HCT116 (cell line): ENCODE results near the gene POLDIP2. TPM values are rescaled to one million over a fixed set of nuclear protein-coding genes. Genes with fewer than 3 reads are reported as not detected.
A peak's percentile ranks its signal among the peaks of the same experiment; 100 is the strongest.

ENCODE experiments used
- ATAC-seq: fragments of 200-7000 bp; cut with Tn5 transposase; 2 replicates; pipeline ENCODE4 v1.9.1; 2020; ENCODE audit warnings: mild to moderate bottlenecking, moderate library complexity
- BruUV-seq: library from RNA; stranded (reverse); fragments of 400-500 nt; replicated peaks from 2 replicates; lab custom pipeline; 2021; lab: Mats Ljungman, UMichigan
- CTCF ChIA-PET: fragments of 300-600 bp; sonication (Branson Sonifier 250); formaldehyde crosslinking; loops from one replicate; lab custom pipeline; 2021; ENCODE audit warnings: antibody characterized with exemption; lab: Charles Lee
- POLR2A ChIA-PET: fragments of 300-600, 350-600 bp; sonication (Branson Sonifier 250); formaldehyde crosslinking; loops from one replicate; lab custom pipeline; 2021; ENCODE audit warnings: antibody characterized with exemption; lab: Charles Lee
- RAD21 ChIA-PET, 2 experiments: fragments of 300-600 bp; sonication (Branson Sonifier 250); formaldehyde crosslinking; loops; one replicate each; lab custom pipeline; 2023; ENCODE audit warnings: low total read pairs in 2 of 2; ENCODE audit not compliant: uncharacterized antibody in 2 of 2, unreplicated experiment in 2 of 2, low non-redundant PET in 1 of 2; lab: Charles Lee
- DNase-seq: peaks from one replicate; pipeline ENCODE4 v3.0.0-alpha.2; 2010; ENCODE audit warnings: low read depth, low spot score
- H2AFZ ChIP-seq: fragments of 200-600 bp; shearing (Covaris generic), sonication (generic); 2 replicates; pipeline ENCODE4 v1.6.1; 2017; ENCODE audit warnings: low read depth, mixed run types, mixed read lengths, antibody characterized with exemption, low read length; ENCODE audit not compliant: poor library complexity, severe bottlenecking
- H3K27ac ChIP-seq: 2 replicates; pipeline ENCODE4 v1.5.1; 2012; ENCODE audit warnings: low read depth, low read length
- H3K27me3 ChIP-seq: fragments of 200-600 bp; sonication (generic); 2 replicates; pipeline ENCODE4 v1.6.1; 2016; ENCODE audit warnings: mixed run types, low read length, mixed read lengths; ENCODE audit not compliant: insufficient read depth
- H3K36me3 ChIP-seq, 2 experiments: fragments of 200-500 bp in 1 of 2; fragments of 200-600 bp in 1 of 2; sonication (Bioruptor generic) in 1 of 2; sonication (generic) in 1 of 2; 2 replicates each; pipeline versions ENCODE4 v1.5.1 to v1.6.1; 2014 to 2016; ENCODE audit warnings: low read length in 2 of 2, inconsistent platforms in 1 of 2, mixed read lengths in 1 of 2, mixed run types in 1 of 2; ENCODE audit not compliant: insufficient read depth in 2 of 2, control insufficient read depth in 1 of 2
- H3K4me1 ChIP-seq, 2 experiments: fragments of 200-600 bp in 1 of 2; sonication (generic) in 1 of 2; 2 replicates each; pipeline versions ENCODE4 v1.5.1 to v1.6.1; 2012 to 2017; ENCODE audit warnings: low read length in 2 of 2, inconsistent platforms in 1 of 2, mild to moderate bottlenecking in 1 of 2, mixed read lengths in 1 of 2, mixed run types in 1 of 2, moderate library complexity in 1 of 2; ENCODE audit not compliant: insufficient read depth in 2 of 2, control insufficient read depth in 1 of 2
- H3K4me2 ChIP-seq: fragments of 200-600 bp; sonication (generic); 2 replicates; pipeline ENCODE4 v1.6.1; 2017; ENCODE audit warnings: mixed run types, low read length, mixed read lengths
- H3K4me3 ChIP-seq, 2 experiments: fragments of 200-600 bp in 1 of 2; sonication (generic) in 1 of 2; replicated peaks in 1 of 2; 2 replicates each; pipeline ENCODE4 v1.5.1; 2011 to 2016; ENCODE audit warnings: low read length in 2 of 2, control low read depth in 1 of 2, low read depth in 1 of 2, mild to moderate bottlenecking in 1 of 2, mixed read lengths in 1 of 2, mixed run types in 1 of 2
- H3K79me2 ChIP-seq: fragments of 200-600 bp; sonication (generic); 2 replicates; pipeline ENCODE4 v1.6.1; 2017; ENCODE audit warnings: mild to moderate bottlenecking, mixed run types, low read length, moderate library complexity, mixed read lengths; ENCODE audit not compliant: insufficient read depth
- H3K9ac ChIP-seq: fragments of 200-600 bp; sonication (generic); 2 replicates; pipeline ENCODE4 v1.6.1; 2016; ENCODE audit warnings: low read length, mixed read lengths
- H3K9me2 ChIP-seq: fragments of 200-600 bp; sonication (generic), shearing (Covaris generic); 2 replicates; pipeline ENCODE4 v1.6.1; 2017; ENCODE audit warnings: mixed run types, mild to moderate bottlenecking, moderate library complexity; ENCODE audit not compliant: insufficient read depth
- H3K9me3 ChIP-seq, 2 experiments: fragments of 200-500 bp in 1 of 2; fragments of 200-600 bp in 1 of 2; sonication (Bioruptor generic) in 1 of 2; sonication (generic) in 1 of 2; 2 replicates each; pipeline ENCODE4 v1.6.1; 2014 to 2017; ENCODE audit warnings: low read length in 2 of 2, mixed read lengths in 2 of 2, inconsistent platforms in 1 of 2, low read depth in 1 of 2, mild to moderate bottlenecking in 1 of 2, mixed run types in 1 of 2, moderate library complexity in 1 of 2; ENCODE audit not compliant: control insufficient read depth in 1 of 2, insufficient read depth in 1 of 2
- H4K20me1 ChIP-seq: fragments of 200-600 bp; sonication (generic), shearing (Covaris generic); 2 replicates; pipeline ENCODE4 v1.6.1; 2017; ENCODE audit warnings: mixed run types, mild to moderate bottlenecking, moderate library complexity; ENCODE audit not compliant: insufficient read depth
- CEBPB ChIP-seq: IDR thresholded peaks from 2 replicates; pipeline ENCODE4 v1.6.1; 2012; ENCODE audit warnings: low read depth
- EGR1 ChIP-seq: IDR thresholded peaks from 2 replicates; pipeline ENCODE4 v1.6.1; 2012; ENCODE audit warnings: low read depth
- EZH2 ChIP-seq: fragments of 200-600 bp; sonication (generic); IDR thresholded peaks from 2 replicates; pipeline ENCODE4 v1.6.1; 2017; ENCODE audit warnings: antibody characterized with exemption, mixed run types
- EZH2phosphoT487 ChIP-seq: fragments of 200-600 bp; IDR thresholded peaks from 2 replicates; pipeline ENCODE4 v1.6.1; 2018; ENCODE audit warnings: antibody characterized with exemption, borderline replicate concordance
- JUND ChIP-seq: IDR thresholded peaks from 2 replicates; pipeline ENCODE4 v1.6.1; 2012
- POLR2A ChIP-seq: IDR thresholded peaks from 2 replicates; pipeline ENCODE4 v1.7.0; 2011; ENCODE audit warnings: borderline replicate concordance; ENCODE audit not compliant: insufficient read depth, insufficient read length; ENCODE audit errors: extremely low read depth
- POLR2AphosphoS5 ChIP-seq: IDR thresholded peaks from 2 replicates; pipeline ENCODE4 v1.6.1; 2011; ENCODE audit warnings: mild to moderate bottlenecking, low read depth, low read length, moderate library complexity
- SIN3A ChIP-seq: IDR thresholded peaks from 2 replicates; pipeline ENCODE4 v1.6.1; 2012; ENCODE audit warnings: low read depth
- SP1 ChIP-seq: IDR thresholded peaks from 2 replicates; pipeline ENCODE4 v1.6.1; 2012; ENCODE audit warnings: low read depth
- ZNF274 ChIP-seq: fragments of 200-500 bp; sonication (Bioruptor generic); IDR thresholded peaks from 2 replicates; pipeline ENCODE4 v1.6.1; 2014; ENCODE audit warnings: mild to moderate bottlenecking, low read depth, low read length, inconsistent platforms
- intact Hi-C: fragments of 100-400 bp; cut with micrococcal nuclease; formaldehyde crosslinking; loops from 2 replicates; pipeline ENCODE4 v1.10.0; 2022
- total RNA-seq: library from RNA; stranded (reverse); gene quantifications from one replicate; pipeline ENCODE4 v1.2.1, GENCODE V29; 2021; ENCODE audit not compliant: unreplicated experiment

The POLDIP2 gene
- total RNA-seq, 1 experiment from 2014 or later = 78.0 TPM

DNA sequence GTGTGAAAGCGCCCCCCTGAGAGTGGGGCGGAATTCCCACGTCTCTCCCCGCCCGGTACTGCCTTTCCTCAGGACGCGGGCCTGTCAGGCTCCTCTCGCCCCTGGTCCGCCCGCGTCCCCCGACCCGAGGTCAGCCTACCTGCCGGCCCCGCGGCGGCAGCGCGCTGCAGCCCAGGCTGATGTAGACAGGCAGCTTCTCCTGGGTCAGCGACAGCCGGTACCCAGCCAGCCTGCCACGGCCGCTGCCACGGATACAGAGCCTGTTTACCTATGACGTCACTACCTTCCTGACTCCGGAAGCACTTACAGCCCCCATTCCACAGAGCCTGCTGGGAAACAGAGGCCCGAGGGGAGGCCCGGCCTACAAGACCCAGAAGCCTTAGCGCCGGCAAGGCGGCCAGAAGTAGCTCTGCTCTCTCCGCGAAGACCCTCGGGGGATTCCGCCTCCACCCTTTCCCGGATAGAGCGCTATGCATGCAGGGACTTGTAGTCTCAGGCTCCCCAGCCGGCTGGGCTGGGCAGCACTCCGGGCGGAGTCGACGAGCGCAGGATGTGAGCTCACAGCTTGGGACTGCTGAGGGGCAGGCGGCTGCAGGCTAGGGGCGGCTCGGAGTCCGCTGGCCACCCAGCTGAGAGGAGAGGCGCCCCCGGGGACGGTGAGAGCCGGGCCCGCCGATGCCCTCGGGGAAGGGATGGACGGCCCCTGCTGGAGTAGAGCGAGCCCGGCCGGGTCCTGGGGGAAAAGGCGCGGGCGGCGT, 21.9 kb downstream of the POLDIP2 start, which contains the start of the genes IFT20 and TNFAIP1 (continued):
- TF ChIP-seq EGR1 (peak; percentile 94), POLR2A (peak; percentile 69), EZH2phosphoT487 (no peak), POLR2AphosphoS5 (peak; percentile 78), SIN3A (peak; percentile 89), SP1 (peak; percentile 78)

DNA sequence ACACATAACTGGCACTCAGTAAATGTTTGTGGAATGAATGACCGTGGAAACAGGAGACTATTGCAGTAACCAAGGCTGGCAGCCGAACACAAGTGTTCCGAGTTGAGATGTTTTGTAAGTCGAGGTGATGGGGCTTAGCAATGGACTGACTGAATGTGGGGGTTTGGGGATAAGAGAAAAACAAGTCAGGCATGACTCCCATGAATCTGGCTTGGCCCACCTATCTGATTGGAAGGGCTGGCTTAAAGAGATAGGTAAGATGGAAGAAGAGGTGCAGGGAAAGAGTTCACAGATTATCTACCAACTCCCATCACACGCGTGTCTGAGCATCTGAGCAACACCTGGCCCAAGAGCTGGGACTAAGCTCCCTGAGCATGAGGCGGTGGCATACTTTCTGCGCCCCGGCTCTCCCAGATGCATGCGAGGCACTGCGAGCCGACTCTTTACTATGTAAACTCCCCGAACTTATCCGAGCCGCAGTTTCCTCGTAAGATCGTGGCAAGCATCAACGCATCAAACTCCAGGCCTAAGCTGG, 22.6 kb downstream of the POLDIP2 start:
- no peaks in the 10 kb centered on the region for H4K20me1 ChIP-seq
- intact Hi-C loops = loop anchor here (1.0 to 5.0 kb wide), 2 partner anchors 15 to 102 kb away; partner anchors contain the start of gene TMEM97
- no peak for ATAC-seq
- H3K27ac ChIP-seq = peak overlapping the region; percentile 81; the same call in 1 of the 2 replicates
- no peak for DNase-seq
- no peaks in the 10 kb centered on the region for H3K9me3 ChIP-seq
- peaks cover 32% of the 10 kb centered on the region for H3K79me2 ChIP-seq
- H3K4me2 ChIP-seq = peak overlapping the region; percentile 93
- peaks cover under 1 to 5% of the 10 kb centered on the region in 2 experiments; a peak in 3 of 4 replicates for H3K36me3 ChIP-seq
- H3K9ac ChIP-seq = peak overlapping the region; percentile 89
- peaks cover 16 to 38% of the 10 kb centered on the region in 2 experiments for H3K4me1 ChIP-seq
- H3K27me3 ChIP-seq = no peaks in the 10 kb centered on the region
- ChIA-PET CTCF (interaction anchor here (0.7 to 1.9 kb wide), 4 partner anchors 15 to 83 kb away, joined by 3 to 11 read pairs (median 4); partner anchors contain the start of gene POLDIP2), POLR2A (interaction anchor here (1.1 to 2.0 kb wide), 4 partner anchors 9 to 21 kb away, joined by 6 to 26 read pairs (median 7); partner anchors contain the start of genes POLDIP2 and TMEM97), RAD21 (interaction anchor here in 1 of 2 experiments (2.5 kb wide), 1 partner anchor 23 kb away, joined by 9 read pairs; the partner anchor contains the start of gene POLDIP2)
- no peaks in the 10 kb centered on the region for H3K9me2 ChIP-seq
- H3K4me3 ChIP-seq = peak overlapping the region; percentile 97 to 99
- BruUV-seq = TSS peak; percentile 43
- TF ChIP-seq POLR2A (no peak), ZNF274 (no peak), JUND (no peak), CEBPB (no peak), EZH2 (no peak)
- H2AFZ ChIP-seq = no peak overlapping the region
